Muscle layer of duodenum (tissue), 2 donors: ENCODE measurements around the gene STAG1.

Source experiments
- H3K27ac ChIP-seq: one replicate; pipeline ENCODE4 v1.7.0; 2013; ENCODE audit warnings: mild to moderate bottlenecking, low read length
- H3K27me3 ChIP-seq: one replicate; pipeline ENCODE4 v1.7.0; 2013; ENCODE audit warnings: low read depth, mild to moderate bottlenecking, control low read depth, low read length
- H3K36me3 ChIP-seq, 2 donors: one replicate each; pipeline ENCODE4 v1.7.0; 2013; ENCODE audit warnings: low read length in 2 of 2, control low read depth in 1 of 2, mild to moderate bottlenecking in 1 of 2; ENCODE audit not compliant: insufficient read depth in 2 of 2, control insufficient read depth in 1 of 2
- H3K4me1 ChIP-seq, 2 donors: one replicate each; pipeline ENCODE4 v1.7.0; 2013; ENCODE audit warnings: low read length in 2 of 2, mild to moderate bottlenecking in 2 of 2, control low read depth in 1 of 2, moderate library complexity in 1 of 2; ENCODE audit not compliant: insufficient read depth in 2 of 2, control insufficient read depth in 1 of 2
- H3K4me3 ChIP-seq, 2 donors: one replicate each; pipeline ENCODE4 v1.7.0; 2013; ENCODE audit warnings: low read length in 2 of 2, low read depth in 1 of 2, mild to moderate bottlenecking in 1 of 2
- H3K9me3 ChIP-seq, 2 donors: one replicate each; pipeline ENCODE4 v1.7.0; 2013; ENCODE audit warnings: low read length in 2 of 2, control low read depth in 1 of 2, mild to moderate bottlenecking in 1 of 2; ENCODE audit not compliant: control insufficient read depth in 1 of 2
- donor health status: healthy.

STAG1 gene

GRCh38 chr3:136444581-136444980, 307.6 kb downstream of the STAG1 start:
- no peaks in the 10 kb centered on the region for H3K27me3 ChIP-seq
- no peak overlapping the region for H3K4me3 ChIP-seq
- H3K9me3 ChIP-seq = no peaks in the 10 kb centered on the region
- H3K4me1 ChIP-seq = no peaks in the 10 kb centered on the region
- H3K27ac ChIP-seq = no peak overlapping the region
- H3K36me3 ChIP-seq = peaks cover 13 to 19% of the 10 kb centered on the region in 2 donors

- Histone ChIP-seq H3K4me1 (no peaks in the 10 kb centered on the region), H3K9me3 (no peaks in the 10 kb centered on the region), H3K27ac (no peak overlapping the region), H3K4me3 (no peak overlapping the region), H3K36me3 (peaks cover 10 to 11% of the 10 kb centered on the region in 2 donors), H3K27me3 (no peaks in the 10 kb centered on the region)
Measured at GRCh38 chr3:136437043-136437442, 315.1 kb downstream of the STAG1 start.

GRCh38 chr3:136434429-136434828, 317.7 kb downstream of the STAG1 start:
- no peak overlapping the region for H3K27ac ChIP-seq
- no peaks in the 10 kb centered on the region for H3K27me3 ChIP-seq
- peaks cover under 1 to 3% of the 10 kb centered on the region in 2 donors for H3K36me3 ChIP-seq
- H3K9me3 ChIP-seq = no peaks in the 10 kb centered on the region
- no peaks in the 10 kb centered on the region for H3K4me1 ChIP-seq
- H3K4me3 ChIP-seq = no peak overlapping the region

- no peaks in the 10 kb centered on the region for H3K4me1 ChIP-seq
- H3K9me3 ChIP-seq = no peaks in the 10 kb centered on the region
- peaks cover 3 to 4% of the 10 kb centered on the region in 2 donors for H3K36me3 ChIP-seq
- H3K4me3 ChIP-seq = no peak overlapping the region
- H3K27me3 ChIP-seq = no peaks in the 10 kb centered on the region
- no peak overlapping the region for H3K27ac ChIP-seq
Measured at GRCh38 chr3:136432685-136433084, 319.5 kb downstream of the STAG1 start.

GRCh38 chr3:136428167-136428566, 324.0 kb downstream of the STAG1 start:
- Histone ChIP-seq H3K9me3 (no peaks in the 10 kb centered on the region), H3K4me3 (no peak overlapping the region), H3K4me1 (no peaks in the 10 kb centered on the region), H3K27me3 (no peaks in the 10 kb centered on the region), H3K27ac (no peak overlapping the region), H3K36me3 (peaks cover 4 to 6% of the 10 kb centered on the region in 2 donors)

- H3K4me3 ChIP-seq = no peak overlapping the region
- no peaks in the 10 kb centered on the region for H3K4me1 ChIP-seq
- H3K9me3 ChIP-seq = no peaks in the 10 kb centered on the region
- no peaks in the 10 kb centered on the region for H3K27me3 ChIP-seq
- peaks cover 4 to 10% of the 10 kb centered on the region in 2 donors for H3K36me3 ChIP-seq
- H3K27ac ChIP-seq = no peak overlapping the region
Measured at GRCh38 chr3:136427236-136427635, 324.9 kb downstream of the STAG1 start.

GRCh38 chr3:136414476-136414875, 337.7 kb downstream of the STAG1 start:
- Histone ChIP-seq H3K27ac (no peak overlapping the region), H3K36me3 (peaks cover 4 to 15% of the 10 kb centered on the region in 2 donors), H3K4me1 (no peaks in the 10 kb centered on the region), H3K4me3 (no peak overlapping the region), H3K27me3 (no peaks in the 10 kb centered on the region), H3K9me3 (no peaks in the 10 kb centered on the region)

- Histone ChIP-seq H3K27ac (no peak overlapping the region), H3K9me3 (no peaks in the 10 kb centered on the region), H3K4me3 (no peak overlapping the region), H3K36me3 (peaks cover 0 to 11% of the 10 kb centered on the region in 2 donors), H3K4me1 (no peaks in the 10 kb centered on the region), H3K27me3 (no peaks in the 10 kb centered on the region)
Measured at GRCh38 chr3:136412307-136412706, 339.9 kb downstream of the STAG1 start.

- Histone ChIP-seq H3K36me3 (peaks cover 0 to 13% of the 10 kb centered on the region in 2 donors), H3K4me3 (no peak overlapping the region), H3K4me1 (no peaks in the 10 kb centered on the region), H3K27ac (no peak overlapping the region), H3K27me3 (no peaks in the 10 kb centered on the region), H3K9me3 (no peaks in the 10 kb centered on the region)
Measured at GRCh38 chr3:136409549-136409948, 342.6 kb downstream of the STAG1 start.

GRCh38 chr3:136404056-136404455, 348.1 kb downstream of the STAG1 start:
- no peak overlapping the region for H3K4me3 ChIP-seq
- peaks cover 0 to 10% of the 10 kb centered on the region in 2 donors for H3K36me3 ChIP-seq
- no peak overlapping the region for H3K27ac ChIP-seq
- no peaks in the 10 kb centered on the region for H3K4me1 ChIP-seq
- H3K27me3 ChIP-seq = no peaks in the 10 kb centered on the region
- H3K9me3 ChIP-seq = no peaks in the 10 kb centered on the region

GRCh38 chr3:136396916-136397315, 355.3 kb downstream of the STAG1 start:
- Histone ChIP-seq H3K27ac (no peak overlapping the region), H3K27me3 (no peaks in the 10 kb centered on the region), H3K36me3 (peaks cover 0 to 2% of the 10 kb centered on the region in 2 donors), H3K4me1 (no peaks in the 10 kb centered on the region), H3K4me3 (no peak overlapping the region), H3K9me3 (no peaks in the 10 kb centered on the region)

- no peaks in the 10 kb centered on the region for H3K27me3 ChIP-seq
- no peak overlapping the region for H3K27ac ChIP-seq
- H3K4me1 ChIP-seq = no peaks in the 10 kb centered on the region
- H3K36me3 ChIP-seq = no peaks in the 10 kb centered on the region
- no peaks in the 10 kb centered on the region for H3K9me3 ChIP-seq
- no peak overlapping the region for H3K4me3 ChIP-seq
Measured at GRCh38 chr3:136390574-136390973, 361.6 kb downstream of the STAG1 start.
